ENCODE results near the gene CCDC178.

GRCh38 chr18:33288082-33288716 is 152.3 kb downstream of the CCDC178 start:
- TF ChIP-seq POLR2AphosphoS5 (IDR thresholded peaks at IDR 0.05; ENCODE audit: low read depth, low read length): no peak
- no peak for TF ChIP-seq REST (IDR thresholded peaks at IDR 0.05; ENCODE audit: insufficient read depth in 1 of 2, low read depth in 2 of 2, low read length in 2 of 2)
